Frontal cortex (tissue), 4 donors: ENCODE measurements around the gene KRTAP9-2. TPM values are rescaled to one million over a fixed set of nuclear protein-coding genes. Genes with fewer than 3 reads are reported as not detected.
"Not testable (repeated sequence)": the region's sequence is repeated elsewhere in the genome, so short reads cannot be mapped to it uniquely, and the experiment has no call there.

Experiments
- DNase-seq, 2 donors: peaks; one replicate each; pipeline ENCODE4 v3.0.0; 2012; ENCODE audit warnings: low spot score in 2 of 2
- FAIRE-seq: peaks from 2 replicates; lab custom pipeline; 2012; peaks lifted over from hg19 to GRCh38; lab: Jason Lieb, UNC
- total RNA-seq: library from RNA; depleted of rRNA; stranded (reverse); fragments of >200 nt; gene quantifications from one replicate; pipeline ENCODE4 v1.2.3, GENCODE V29; 2014
- donor health status: control.
- donor health status: control.
- donor health status: control.

The KRTAP9-2 gene
- total RNA-seq, 1 donor from 2014 or later, result not detected

DNA sequence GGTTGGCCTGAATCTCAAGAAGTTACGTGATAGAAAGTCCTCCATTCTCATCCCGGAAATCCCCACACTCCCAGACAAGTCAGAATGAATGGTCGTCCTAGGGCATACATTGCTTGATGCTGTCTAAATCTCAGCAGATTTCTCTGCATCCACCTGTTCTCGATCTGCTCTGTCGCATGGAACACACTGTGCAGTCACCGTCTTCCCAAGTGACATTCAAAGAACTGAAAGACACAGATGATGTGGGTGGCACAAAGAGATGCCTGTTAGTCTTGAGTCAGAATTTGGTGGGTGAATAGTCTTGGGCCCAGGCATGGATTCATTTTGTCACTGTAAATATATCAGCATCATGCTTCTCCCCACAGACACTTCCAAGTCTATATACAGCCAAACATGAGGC, 5.3 kb downstream of the KRTAP9-2 start:
- no peak for FAIRE-seq

DNA sequence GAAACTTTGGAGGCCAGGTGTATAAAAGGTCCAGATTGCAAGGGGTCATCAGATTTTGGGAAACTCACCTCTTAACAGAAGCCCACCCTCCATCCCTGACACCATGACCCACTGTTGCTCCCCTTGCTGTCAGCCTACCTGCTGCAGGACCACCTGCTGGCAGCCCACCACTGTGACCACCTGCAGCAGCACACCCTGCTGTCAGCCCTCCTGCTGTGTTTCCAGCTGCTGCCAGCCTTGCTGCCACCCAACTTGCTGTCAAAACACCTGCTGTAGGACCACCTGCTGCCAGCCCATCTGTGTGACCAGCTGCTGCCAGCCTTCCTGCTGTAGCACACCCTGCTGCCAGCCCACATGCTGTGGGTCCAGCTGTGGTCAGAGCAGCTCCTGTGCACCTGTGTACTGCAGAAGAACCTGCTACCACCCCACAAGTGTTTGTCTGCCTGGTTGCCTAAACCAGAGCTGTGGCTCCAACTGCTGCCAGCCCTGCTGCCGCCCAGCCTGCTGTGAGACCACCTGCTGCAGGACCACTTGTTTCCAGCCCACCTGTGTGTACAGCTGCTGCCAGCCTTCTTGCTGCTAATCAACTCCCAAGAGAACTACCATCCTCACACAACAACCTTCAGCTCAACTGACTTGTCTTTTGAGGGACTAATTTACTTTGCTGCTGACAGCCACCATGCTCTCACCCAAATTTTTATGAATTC, 6.1 kb downstream of the KRTAP9-2 start, which contains the start of gene KRTAP9-3:
TSS of gene KRTAP9-3 (plus strand) at position 51 of the 707 bp plus-strand sequence. CDS start at position 104, 53 bp downstream.
- not testable (repeated sequence) for FAIRE-seq, DNase-seq

More for the DNA sequence above, 5.3 kb downstream of the KRTAP9-2 start:
- DNase-seq, result no peak

GRCh38 chr17:41237116-41237515, 10.7 kb downstream of the KRTAP9-2 start:
- DNase-seq, FAIRE-seq: not testable (repeated sequence)

DNA sequence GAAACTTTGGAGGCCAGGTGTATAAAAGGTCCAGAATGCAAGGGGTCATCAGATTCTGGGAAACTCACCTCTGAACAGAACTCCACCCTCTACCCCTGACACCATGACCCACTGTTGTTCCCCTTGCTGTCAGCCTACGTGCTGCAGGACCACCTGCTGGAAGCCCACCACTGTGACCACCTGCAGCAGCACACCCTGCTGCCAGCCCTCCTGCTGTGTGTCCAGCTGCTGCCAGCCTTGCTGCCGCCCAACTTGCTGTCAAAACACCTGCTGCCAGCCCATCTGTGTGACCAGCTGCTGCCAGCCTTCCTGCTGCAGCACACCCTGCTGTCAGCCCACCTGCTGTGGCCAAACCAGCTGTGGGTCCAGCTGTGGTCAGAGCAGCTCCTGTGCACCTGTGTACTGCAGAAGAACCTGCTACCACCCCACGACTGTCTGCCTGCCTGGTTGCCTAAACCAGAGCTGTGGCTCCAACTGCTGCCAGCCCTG, 11.5 kb downstream of the KRTAP9-2 start, which contains the start of gene KRTAP9-8:
TSS of gene KRTAP9-8 (plus strand) at position 51 of the 489 bp plus-strand sequence. CDS start at position 104, 53 bp downstream.
- FAIRE-seq, DNase-seq: not testable (repeated sequence)

DNA sequence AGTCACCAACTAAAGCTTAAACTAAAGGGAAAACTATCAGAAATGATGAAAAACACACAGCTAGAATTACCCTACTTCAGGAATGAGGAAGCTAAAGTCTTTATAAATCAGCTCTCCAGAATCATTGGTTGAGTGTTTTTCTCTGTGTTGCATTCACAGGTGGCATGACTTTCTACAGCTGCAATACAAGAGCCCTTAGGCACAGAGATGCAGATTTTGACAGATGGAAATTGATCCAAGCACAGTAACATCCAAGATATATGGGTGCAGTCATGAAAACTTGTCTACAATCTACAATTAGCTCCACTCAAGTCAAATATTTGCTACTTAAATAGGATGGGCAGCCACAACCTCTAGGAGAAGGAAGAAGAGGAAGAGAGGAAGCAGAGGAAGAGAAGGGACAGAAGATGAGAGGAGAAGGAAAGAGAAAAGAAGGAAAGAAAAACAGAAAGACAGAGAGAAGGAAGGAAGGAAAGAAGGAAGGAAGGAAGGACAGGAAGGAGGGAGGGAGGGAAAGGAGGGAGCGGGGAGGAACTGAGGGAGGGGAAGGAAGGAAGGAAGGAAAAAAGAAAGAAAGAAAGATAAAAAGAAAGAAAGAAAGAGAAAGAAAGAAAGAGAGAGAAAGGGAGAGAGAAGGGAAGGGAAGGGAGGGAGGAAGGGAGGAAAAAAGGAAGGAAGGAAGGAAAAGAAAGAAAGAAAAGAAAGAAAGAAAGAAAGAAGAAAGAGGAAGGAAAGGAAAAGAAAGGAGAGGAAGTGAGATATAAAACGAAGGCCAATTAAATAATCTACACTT, 20.7 kb downstream of the KRTAP9-2 start:
- not testable (repeated sequence) for FAIRE-seq

DNA sequence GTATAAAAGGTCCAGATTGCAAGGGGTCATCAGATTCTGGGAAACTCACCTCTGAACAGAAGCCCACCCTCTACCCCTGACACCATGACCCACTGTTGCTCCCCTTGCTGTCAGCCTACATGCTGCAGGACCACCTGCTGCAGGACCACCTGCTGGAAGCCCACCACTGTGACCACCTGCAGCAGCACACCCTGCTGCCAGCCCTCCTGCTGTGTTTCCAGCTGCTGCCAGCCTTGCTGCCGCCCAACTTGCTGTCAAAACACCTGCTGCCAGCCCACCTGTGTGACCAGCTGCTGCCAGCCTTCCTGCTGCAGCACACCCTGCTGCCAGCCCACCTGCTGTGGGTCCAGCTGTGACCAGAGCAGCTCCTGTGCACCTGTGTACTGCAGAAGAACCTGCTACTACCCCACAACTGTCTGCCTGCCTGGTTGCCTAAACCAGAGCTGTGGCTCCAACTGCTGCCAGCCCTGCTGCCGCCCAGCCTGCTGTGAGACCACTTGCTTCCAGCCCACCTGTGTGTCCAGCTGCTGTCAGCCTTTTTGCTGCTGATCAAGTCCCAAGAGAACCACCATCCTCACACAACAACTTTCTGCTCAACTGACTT, 23.3 kb downstream of the KRTAP9-2 start, which contains the start of gene KRTAP9-4:
TSS of gene KRTAP9-4 (plus strand) at position 51 of the 604 bp plus-strand sequence. CDS start at position 85, 34 bp downstream.
- DNase-seq, FAIRE-seq: not testable (repeated sequence)

More for the DNA sequence above, 20.7 kb downstream of the KRTAP9-2 start:
- not testable (repeated sequence) for DNase-seq

DNA sequence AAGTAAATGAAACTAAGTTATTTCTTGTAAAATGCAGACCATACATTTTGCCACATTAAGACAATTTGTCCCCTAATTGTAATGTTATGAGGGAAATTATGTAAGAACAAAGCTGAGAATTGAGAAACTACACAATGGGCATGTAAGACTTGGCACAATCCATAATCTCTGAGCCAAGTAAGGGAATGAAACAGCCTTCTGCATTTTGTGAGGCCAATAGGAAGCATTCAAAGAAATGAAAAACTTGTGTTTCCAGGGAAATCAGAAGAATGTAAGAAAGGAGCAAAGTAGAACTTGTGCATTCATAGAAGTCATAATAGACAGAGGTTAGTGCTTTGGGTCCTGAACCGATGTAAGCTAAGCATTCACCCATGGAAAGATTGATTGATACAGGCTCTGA, 24.8 kb downstream of the KRTAP9-2 start:
- DNase-seq, result no peak
- FAIRE-seq, result no peak

- no peak for FAIRE-seq
- no peak for DNase-seq
Observed at GRCh38 chr17:41254861-41255260, 28.4 kb downstream of the KRTAP9-2 start.

GRCh38 chr17:41255381-41256290, 29.2 kb downstream of the KRTAP9-2 start, which contains the start of gene KRTAP9-9:
Gene KRTAP9-9 (plus strand): TSS chr17:41255384.
- not testable (repeated sequence) for FAIRE-seq, DNase-seq

DNA sequence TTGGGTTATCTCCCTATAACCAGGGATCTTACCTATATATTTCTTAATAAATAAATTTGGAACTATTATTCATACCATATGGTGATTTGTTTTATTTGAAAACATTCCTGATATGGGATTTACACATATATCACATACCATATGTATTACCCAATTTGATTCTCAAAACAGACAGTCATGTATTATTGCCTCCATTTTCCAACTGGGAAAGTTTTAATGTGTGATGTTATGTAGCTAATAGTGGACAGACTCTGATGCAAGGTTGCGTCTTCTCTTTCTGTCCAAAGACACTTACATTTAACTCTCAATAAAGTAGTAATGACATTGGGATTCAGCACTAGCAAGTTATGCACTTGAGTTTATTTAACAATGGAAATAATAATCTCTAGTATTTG, 29.8 kb downstream of the KRTAP9-2 start:
- FAIRE-seq (no peak), DNase-seq (no peak)

DNA sequence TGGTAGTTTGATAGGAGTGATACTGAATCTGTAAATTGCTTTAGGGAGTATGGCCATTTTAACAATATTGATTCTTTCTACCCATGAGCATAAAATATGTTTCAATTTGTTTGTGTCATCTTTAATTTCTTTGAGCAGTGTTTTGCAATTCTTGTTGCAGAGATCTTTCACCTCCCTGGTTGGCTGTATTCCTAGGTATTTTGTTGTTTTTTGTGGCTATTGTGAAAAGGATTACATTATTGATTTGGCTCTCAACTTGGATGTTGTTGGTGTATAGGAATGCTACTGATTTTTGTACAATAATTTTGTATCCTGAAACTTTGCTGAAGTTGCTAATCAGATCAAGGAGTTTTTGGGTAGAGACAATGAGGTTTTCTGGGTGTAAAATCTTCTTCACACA, 32.0 kb downstream of the KRTAP9-2 start:
- no peak for FAIRE-seq
- DNase-seq, result no peak

DNA sequence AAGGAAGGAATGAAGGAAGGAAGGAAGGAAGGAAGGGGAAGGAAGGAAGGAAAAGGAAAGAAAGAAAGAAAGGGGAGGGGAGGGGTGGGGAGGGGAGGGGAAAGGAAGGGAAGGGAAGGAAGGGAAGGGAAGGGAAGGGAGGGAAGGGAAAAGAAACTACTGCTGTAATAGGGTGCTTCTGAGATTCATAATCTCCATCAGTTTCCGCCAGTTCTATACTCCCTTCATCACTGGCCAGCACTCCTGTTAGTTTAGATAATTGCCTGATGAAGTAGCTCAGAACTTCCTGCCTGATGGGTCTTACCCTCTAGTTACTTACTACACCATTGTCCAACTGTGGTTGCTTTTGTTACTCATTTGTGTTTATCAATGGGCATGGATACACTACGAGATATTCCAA, 36.8 kb downstream of the KRTAP9-2 start:
- no peak for FAIRE-seq
- DNase-seq, result no peak

DNA sequence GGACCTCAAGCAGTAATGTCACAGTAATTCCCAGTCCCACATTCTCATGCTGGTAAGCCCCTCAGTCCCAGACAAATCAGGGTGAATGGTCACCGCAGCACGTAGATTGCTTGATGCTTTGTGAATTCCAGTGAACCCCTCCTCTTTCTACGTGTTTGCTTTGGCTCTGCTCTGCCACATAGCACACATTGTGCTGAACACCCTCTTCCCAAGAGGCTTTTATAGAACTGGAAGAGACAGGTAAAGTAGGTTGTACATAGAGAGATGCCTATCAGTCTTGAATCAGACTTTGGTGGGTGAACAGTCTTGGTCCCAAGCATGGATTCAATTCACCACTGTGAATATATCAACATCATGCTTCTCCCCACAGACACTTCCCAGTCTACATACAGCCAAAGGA, 38.2 kb downstream of the KRTAP9-2 start:
- DNase-seq, result no peak
- no peak for FAIRE-seq

GRCh38 chr17:41265078-41265477, 38.6 kb downstream of the KRTAP9-2 start, which contains the start of gene KRTAP9-6:
Gene KRTAP9-6 (plus strand): TSS chr17:41265378. CDS start chr17:41265378, 0 bp downstream.
- FAIRE-seq, result no peak
- no peak for DNase-seq

GRCh38 chr17:41267711-41268110, 41.3 kb downstream of the KRTAP9-2 start:
- DNase-seq, result no peak
- no peak for FAIRE-seq

GRCh38 chr17:41271323-41271722, 44.9 kb downstream of the KRTAP9-2 start:
- not testable (repeated sequence) for FAIRE-seq, DNase-seq

GRCh38 chr17:41271858-41272257, 45.4 kb downstream of the KRTAP9-2 start:
- DNase-seq (no peak), FAIRE-seq (no peak)

DNA sequence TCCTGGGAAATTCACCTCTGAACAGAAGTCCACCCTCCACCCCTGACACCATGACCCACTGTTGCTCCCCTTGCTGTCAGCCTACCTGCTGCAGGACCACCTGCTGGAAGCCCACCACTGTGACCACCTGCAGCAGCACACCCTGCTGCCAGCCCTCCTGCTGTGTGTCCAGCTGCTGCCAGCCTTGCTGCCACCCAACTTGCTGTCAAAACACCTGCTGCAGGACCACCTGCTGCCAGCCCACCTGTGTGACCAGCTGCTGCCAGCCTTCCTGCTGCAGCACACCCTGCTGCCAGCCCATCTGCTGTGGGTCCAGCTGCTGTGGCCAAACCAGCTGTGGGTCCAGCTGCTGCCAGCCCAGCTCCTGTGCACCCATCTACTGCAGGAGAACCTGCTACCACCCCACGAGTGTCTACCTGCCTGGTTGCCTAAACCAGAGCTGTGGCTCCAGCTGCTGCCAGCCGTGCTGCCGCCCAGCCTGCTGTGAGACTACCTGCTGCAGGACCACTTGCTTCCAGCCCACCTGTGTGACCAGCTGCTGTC, 49.3 kb downstream of the KRTAP9-2 start, which contains the start of gene KRTAP9-7:
TSS of gene KRTAP9-7 (plus strand) at position 51 of the 543 bp plus-strand sequence. CDS start at position 51, 0 bp downstream.
- DNase-seq, FAIRE-seq: not testable (repeated sequence)
